OCI-LY7 (cell line): ENCODE results near the gene CDK18. TPM values are rescaled to one million over a fixed set of nuclear protein-coding genes. Genes with fewer than 3 reads are reported as not detected.

Experiments used
- BruUV-seq: library from RNA; stranded (reverse); fragments of 400-500 nt; replicated peaks from 2 replicates; lab custom pipeline; 2021; lab: Mats Ljungman, UMichigan
- CTCF ChIA-PET: fragments of 300-600 bp; sonication (Branson Sonifier 250); formaldehyde crosslinking; loops from one replicate; lab custom pipeline; 2022; ENCODE audit warnings: antibody characterized with exemption; ENCODE audit not compliant: unreplicated experiment; lab: Charles Lee
- POLR2A ChIA-PET: fragments of 300-600 bp; sonication (Branson Sonifier 250); formaldehyde crosslinking; loops from one replicate; lab custom pipeline; 2022; ENCODE audit warnings: antibody characterized with exemption; lab: Charles Lee
- DNase-seq: peaks from one replicate; pipeline ENCODE4 v3.0.0-alpha.2; 2015; ENCODE audit warnings: low spot score
- H2AFZ ChIP-seq: fragments of 200-600 bp; sonication (generic), shearing (Covaris generic); 2 replicates; pipeline ENCODE4 v1.6.1; 2014; ENCODE audit warnings: mild to moderate bottlenecking, antibody characterized with exemption, low read length, moderate library complexity
- H3K27ac ChIP-seq: fragments of 200-600 bp; sonication (generic); 2 replicates; pipeline ENCODE4 v1.5.1; 2014; ENCODE audit warnings: mixed run types, low read depth, mild to moderate bottlenecking, moderate library complexity, low read length, inconsistent platforms; ENCODE audit not compliant: poor library complexity, severe bottlenecking
- H3K36me3 ChIP-seq: fragments of 200-600 bp; sonication (generic); 2 replicates; pipeline ENCODE4 v1.6.1; 2014; ENCODE audit warnings: mild to moderate bottlenecking, antibody characterized with exemption, low read length, moderate library complexity, mixed read lengths; ENCODE audit not compliant: insufficient read depth
- H3K4me1 ChIP-seq: fragments of 200-600 bp; sonication (generic); 2 replicates; pipeline ENCODE4 v1.5.1; 2014; ENCODE audit warnings: mild to moderate bottlenecking, low read length; ENCODE audit not compliant: insufficient read depth, poor library complexity, severe bottlenecking
- H3K4me2 ChIP-seq: fragments of 200-600 bp; sonication (generic); 2 replicates; pipeline ENCODE4 v1.6.1; 2014; ENCODE audit warnings: mild to moderate bottlenecking, low read length
- H3K4me3 ChIP-seq: fragments of 200-600 bp; sonication (generic); 2 replicates; pipeline ENCODE4 v1.5.1; 2014; ENCODE audit warnings: mild to moderate bottlenecking, low read depth, low read length; ENCODE audit not compliant: poor library complexity, severe bottlenecking
- H3K79me2 ChIP-seq: fragments of 200-600 bp; sonication (generic); 2 replicates; pipeline ENCODE4 v1.6.1; 2016; ENCODE audit warnings: low read depth, mild to moderate bottlenecking, low read length, moderate library complexity, mixed read lengths; ENCODE audit not compliant: insufficient read depth
- H3K9me2 ChIP-seq: fragments of 200-600 bp; sonication (generic); 2 replicates; pipeline ENCODE4 v1.6.1; 2016; ENCODE audit warnings: mild to moderate bottlenecking, low read length, mixed read lengths; ENCODE audit not compliant: insufficient read depth
- H3K9me3 ChIP-seq: fragments of 200-600 bp; sonication (generic); 2 replicates; pipeline ENCODE4 v1.6.1; 2014; ENCODE audit warnings: mild to moderate bottlenecking, mixed run types, low read length, mixed read lengths
- H4K20me1 ChIP-seq: fragments of 200-600 bp; sonication (generic); 2 replicates; pipeline ENCODE4 v1.6.1; 2014; ENCODE audit warnings: mild to moderate bottlenecking, antibody characterized with exemption, low read length, moderate library complexity, mixed read lengths; ENCODE audit not compliant: insufficient read depth
- EZH2phosphoT487 ChIP-seq: fragments of 200-600 bp; sonication (generic); IDR thresholded peaks from 2 replicates; pipeline ENCODE4 v1.6.1; 2018; ENCODE audit warnings: low read depth, borderline replicate concordance, mild to moderate bottlenecking, mixed run types, antibody characterized with exemption, low read length, moderate library complexity, mixed read lengths
- intact Hi-C: fragments of 100-400 bp; cut with micrococcal nuclease; formaldehyde crosslinking; loops from one replicate; pipeline ENCODE4 v1.10.0; 2022; ENCODE audit not compliant: unreplicated experiment
- total RNA-seq, 2 experiments: library from RNA; depleted of rRNA in 1 of 2; stranded (reverse); fragments of >200 nt in 1 of 2; shearing (Covaris generic) in 1 of 2; gene quantifications; 2 replicates each; pipeline ENCODE4 v1.2.3, GENCODE V29; 2014 to 2022
- TF ChIP-seq, protein P1 (sequence below): fragments of 200-600 bp; sonication (generic); conservative IDR thresholded peaks from 2 replicates; pipeline ENCODE4 v1.5.1; 2014; ENCODE audit warnings: mild to moderate bottlenecking, antibody characterized with exemption, low read length, moderate library complexity, mixed read lengths

CDK18 gene
- total RNA-seq, 2 experiments from 2014 or later, result 10.1 to 21.2 TPM

DNA sequence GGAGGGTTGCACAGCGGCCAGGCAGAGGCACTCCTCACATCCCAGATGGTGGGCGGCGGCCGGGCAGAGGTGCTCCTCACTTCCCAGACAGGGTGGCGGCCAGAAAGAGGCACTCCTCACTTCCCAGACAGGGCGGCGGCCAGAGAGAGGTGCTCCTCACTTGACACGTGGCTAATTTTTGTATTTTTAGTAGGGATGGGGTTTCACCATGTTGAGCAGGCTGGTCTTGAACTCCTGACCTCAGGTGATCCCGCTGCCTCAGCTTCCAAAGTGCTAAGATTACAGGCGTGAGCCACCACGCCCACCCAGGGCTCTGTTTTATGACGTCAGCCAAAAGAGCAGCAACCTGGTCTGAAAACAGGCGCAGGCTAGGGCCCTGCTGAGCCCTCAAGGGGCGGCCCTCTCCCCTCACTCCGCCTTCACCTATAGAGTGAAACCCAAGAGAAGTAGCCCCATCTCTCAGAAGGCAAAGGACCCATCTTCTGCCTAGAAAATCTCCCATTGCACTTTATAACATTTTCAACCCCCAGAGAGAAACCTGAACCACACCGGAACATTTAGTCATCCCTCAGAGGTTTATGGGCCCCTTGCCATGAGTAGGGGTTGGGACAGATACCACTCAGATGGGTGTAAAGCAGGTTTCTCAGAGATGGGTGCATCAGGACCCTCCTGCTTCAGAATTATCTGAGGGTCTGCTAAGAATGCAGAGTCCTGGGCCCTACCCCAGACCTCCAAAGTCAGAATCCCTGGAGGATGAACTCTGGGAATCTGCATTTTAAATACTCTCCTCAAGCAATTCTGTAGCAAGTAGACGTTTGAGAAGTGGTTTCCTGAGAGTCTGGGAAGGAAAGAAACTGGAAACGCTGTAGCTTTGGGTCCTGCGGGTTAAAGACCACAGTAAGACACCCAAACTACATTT is 40.8 kb downstream of the CDK18 start:
- Histone ChIP-seq H4K20me1 (no peaks in the 10 kb centered on the region), H3K4me3 (no peak overlapping the region), H3K4me2 (no peak overlapping the region), H3K9me2 (no peaks in the 10 kb centered on the region), H3K4me1 (no peaks in the 10 kb centered on the region), H3K9me3 (no peaks in the 10 kb centered on the region), H2AFZ (no peak overlapping the region), H3K79me2 (no peaks in the 10 kb centered on the region), H3K36me3 (no peaks in the 10 kb centered on the region), H3K27ac (no peak overlapping the region)
- no peak for TF ChIP-seq EZH2phosphoT487
- TF ChIP-seq, protein P1, sequence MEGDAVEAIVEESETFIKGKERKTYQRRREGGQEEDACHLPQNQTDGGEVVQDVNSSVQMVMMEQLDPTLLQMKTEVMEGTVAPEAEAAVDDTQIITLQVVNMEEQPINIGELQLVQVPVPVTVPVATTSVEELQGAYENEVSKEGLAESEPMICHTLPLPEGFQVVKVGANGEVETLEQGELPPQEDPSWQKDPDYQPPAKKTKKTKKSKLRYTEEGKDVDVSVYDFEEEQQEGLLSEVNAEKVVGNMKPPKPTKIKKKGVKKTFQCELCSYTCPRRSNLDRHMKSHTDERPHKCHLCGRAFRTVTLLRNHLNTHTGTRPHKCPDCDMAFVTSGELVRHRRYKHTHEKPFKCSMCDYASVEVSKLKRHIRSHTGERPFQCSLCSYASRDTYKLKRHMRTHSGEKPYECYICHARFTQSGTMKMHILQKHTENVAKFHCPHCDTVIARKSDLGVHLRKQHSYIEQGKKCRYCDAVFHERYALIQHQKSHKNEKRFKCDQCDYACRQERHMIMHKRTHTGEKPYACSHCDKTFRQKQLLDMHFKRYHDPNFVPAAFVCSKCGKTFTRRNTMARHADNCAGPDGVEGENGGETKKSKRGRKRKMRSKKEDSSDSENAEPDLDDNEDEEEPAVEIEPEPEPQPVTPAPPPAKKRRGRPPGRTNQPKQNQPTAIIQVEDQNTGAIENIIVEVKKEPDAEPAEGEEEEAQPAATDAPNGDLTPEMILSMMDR, result no peak
- ChIA-PET CTCF (no interaction called here), POLR2A (no interaction called here)
- intact Hi-C loops, result no loop called here
- DNase-seq, result no peak
- no TSS peak for BruUV-seq

DNA sequence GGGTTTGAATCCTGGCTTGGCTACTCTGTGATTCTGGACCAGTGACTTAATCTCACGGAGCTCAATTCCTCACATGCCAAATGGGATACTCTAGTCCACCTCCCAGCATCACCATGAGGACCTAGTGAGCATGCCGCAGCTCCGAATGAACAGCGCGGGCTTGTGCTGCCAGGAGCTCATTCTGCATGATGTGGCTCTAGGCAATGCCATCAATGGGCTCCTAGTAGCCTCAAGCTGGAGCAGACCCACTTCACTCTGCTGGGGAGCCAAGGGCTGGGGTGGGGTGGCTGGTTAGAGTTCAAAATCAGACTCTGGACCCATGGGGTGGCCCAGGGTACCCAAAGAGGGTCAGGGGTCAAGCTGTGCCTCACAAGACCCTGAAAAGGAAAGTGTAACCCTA is 41.5 kb downstream of the CDK18 start:
- H3K9me2 ChIP-seq, result no peaks in the 10 kb centered on the region
- H3K4me2 ChIP-seq, result no peak overlapping the region
- BruUV-seq, result no TSS peak
- H3K4me3 ChIP-seq, result no peak overlapping the region
- intact Hi-C loops, result no loop called here
- H2AFZ ChIP-seq, result no peak overlapping the region
- no peaks in the 10 kb centered on the region for H3K9me3 ChIP-seq
- H3K79me2 ChIP-seq, result no peaks in the 10 kb centered on the region
- TF ChIP-seq EZH2phosphoT487, result no peak
- TF ChIP-seq, protein P1, result no peak
- POLR2A ChIA-PET, result interaction anchor here (0.6 kb wide), 1 partner anchor 42 kb away, joined by 4 read pairs; no protein-coding TSS in a partner anchor
- no peaks in the 10 kb centered on the region for H3K36me3 ChIP-seq
- no peaks in the 10 kb centered on the region for H4K20me1 ChIP-seq
- H3K4me1 ChIP-seq, result no peaks in the 10 kb centered on the region
- H3K27ac ChIP-seq, result no peak overlapping the region
- CTCF ChIA-PET, result no interaction called here
- DNase-seq, result no peak

DNA sequence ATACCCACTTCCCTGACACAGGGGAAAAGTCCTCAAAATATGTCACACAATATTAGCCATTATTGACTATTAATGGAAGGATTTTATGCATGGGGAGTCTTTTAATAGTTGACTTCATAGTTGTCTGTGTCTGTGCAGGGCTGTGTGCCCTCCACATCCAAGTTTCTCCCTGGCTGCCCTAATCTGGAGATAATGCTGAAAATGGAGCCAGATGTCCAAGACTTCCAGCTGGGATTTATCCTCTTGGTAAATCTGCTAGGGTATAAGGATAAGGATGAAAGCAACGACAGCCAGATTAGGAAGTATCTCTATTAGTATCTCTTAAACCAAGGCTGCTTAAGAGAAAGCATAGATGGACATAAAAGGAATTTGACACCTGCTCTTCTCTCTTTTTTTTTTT is 42.1 kb downstream of the CDK18 start:
- ChIA-PET CTCF (no interaction called here), POLR2A (interaction anchor here (0.6 kb wide), 1 partner anchor 42 kb away, joined by 4 read pairs; no protein-coding TSS in a partner anchor)
- H3K4me3 ChIP-seq, result no peak overlapping the region
- TF ChIP-seq, protein P1, result no peak
- no peak for TF ChIP-seq EZH2phosphoT487
- H3K9me3 ChIP-seq, result no peaks in the 10 kb centered on the region
- DNase-seq, result no peak
- BruUV-seq, result no TSS peak
- intact Hi-C loops, result no loop called here
- no peaks in the 10 kb centered on the region for H3K9me2 ChIP-seq
- H3K27ac ChIP-seq, result no peak overlapping the region
- no peak overlapping the region for H2AFZ ChIP-seq
- H3K4me1 ChIP-seq, result no peaks in the 10 kb centered on the region
- H4K20me1 ChIP-seq, result no peaks in the 10 kb centered on the region
- H3K4me2 ChIP-seq, result no peak overlapping the region
- H3K79me2 ChIP-seq, result no peaks in the 10 kb centered on the region
- H3K36me3 ChIP-seq, result no peaks in the 10 kb centered on the region
